OCI-LY7 (cell line): ENCODE results near the gene SYT2. TPM values are rescaled to one million over a fixed set of nuclear protein-coding genes. Genes with fewer than 3 reads are reported as not detected.
"Not testable (repeated sequence)": the region's sequence is repeated elsewhere in the genome, so short reads cannot be mapped to it uniquely, and the experiment has no call there.

Experiments used
- BruUV-seq: library from RNA; stranded (reverse); fragments of 400-500 nt; replicated peaks from 2 replicates; lab custom pipeline; 2021; lab: Mats Ljungman, UMichigan
- CTCF ChIA-PET: fragments of 300-600 bp; sonication (Branson Sonifier 250); formaldehyde crosslinking; loops from one replicate; lab custom pipeline; 2022; ENCODE audit warnings: antibody characterized with exemption; ENCODE audit not compliant: unreplicated experiment; lab: Charles Lee
- POLR2A ChIA-PET: fragments of 300-600 bp; sonication (Branson Sonifier 250); formaldehyde crosslinking; loops from one replicate; lab custom pipeline; 2022; ENCODE audit warnings: antibody characterized with exemption; lab: Charles Lee
- DNase-seq: peaks from one replicate; pipeline ENCODE4 v3.0.0-alpha.2; 2015; ENCODE audit warnings: low spot score
- H2AFZ ChIP-seq: fragments of 200-600 bp; sonication (generic), shearing (Covaris generic); 2 replicates; pipeline ENCODE4 v1.6.1; 2014; ENCODE audit warnings: mild to moderate bottlenecking, antibody characterized with exemption, low read length, moderate library complexity
- H3K27ac ChIP-seq: fragments of 200-600 bp; sonication (generic); 2 replicates; pipeline ENCODE4 v1.5.1; 2014; ENCODE audit warnings: mixed run types, low read depth, mild to moderate bottlenecking, moderate library complexity, low read length, inconsistent platforms; ENCODE audit not compliant: poor library complexity, severe bottlenecking
- H3K36me3 ChIP-seq: fragments of 200-600 bp; sonication (generic); 2 replicates; pipeline ENCODE4 v1.6.1; 2014; ENCODE audit warnings: mild to moderate bottlenecking, antibody characterized with exemption, low read length, moderate library complexity, mixed read lengths; ENCODE audit not compliant: insufficient read depth
- H3K4me1 ChIP-seq: fragments of 200-600 bp; sonication (generic); 2 replicates; pipeline ENCODE4 v1.5.1; 2014; ENCODE audit warnings: mild to moderate bottlenecking, low read length; ENCODE audit not compliant: insufficient read depth, poor library complexity, severe bottlenecking
- H3K4me2 ChIP-seq: fragments of 200-600 bp; sonication (generic); 2 replicates; pipeline ENCODE4 v1.6.1; 2014; ENCODE audit warnings: mild to moderate bottlenecking, low read length
- H3K4me3 ChIP-seq: fragments of 200-600 bp; sonication (generic); 2 replicates; pipeline ENCODE4 v1.5.1; 2014; ENCODE audit warnings: mild to moderate bottlenecking, low read depth, low read length; ENCODE audit not compliant: poor library complexity, severe bottlenecking
- H3K79me2 ChIP-seq: fragments of 200-600 bp; sonication (generic); 2 replicates; pipeline ENCODE4 v1.6.1; 2016; ENCODE audit warnings: low read depth, mild to moderate bottlenecking, low read length, moderate library complexity, mixed read lengths; ENCODE audit not compliant: insufficient read depth
- H3K9me2 ChIP-seq: fragments of 200-600 bp; sonication (generic); 2 replicates; pipeline ENCODE4 v1.6.1; 2016; ENCODE audit warnings: mild to moderate bottlenecking, low read length, mixed read lengths; ENCODE audit not compliant: insufficient read depth
- H3K9me3 ChIP-seq: fragments of 200-600 bp; sonication (generic); 2 replicates; pipeline ENCODE4 v1.6.1; 2014; ENCODE audit warnings: mild to moderate bottlenecking, mixed run types, low read length, mixed read lengths
- H4K20me1 ChIP-seq: fragments of 200-600 bp; sonication (generic); 2 replicates; pipeline ENCODE4 v1.6.1; 2014; ENCODE audit warnings: mild to moderate bottlenecking, antibody characterized with exemption, low read length, moderate library complexity, mixed read lengths; ENCODE audit not compliant: insufficient read depth
- EZH2phosphoT487 ChIP-seq: fragments of 200-600 bp; sonication (generic); IDR thresholded peaks from 2 replicates; pipeline ENCODE4 v1.6.1; 2018; ENCODE audit warnings: low read depth, borderline replicate concordance, mild to moderate bottlenecking, mixed run types, antibody characterized with exemption, low read length, moderate library complexity, mixed read lengths
- intact Hi-C: fragments of 100-400 bp; cut with micrococcal nuclease; formaldehyde crosslinking; loops from one replicate; pipeline ENCODE4 v1.10.0; 2022; ENCODE audit not compliant: unreplicated experiment
- total RNA-seq, 2 experiments: library from RNA; depleted of rRNA in 1 of 2; stranded (reverse); fragments of >200 nt in 1 of 2; shearing (Covaris generic) in 1 of 2; gene quantifications; 2 replicates each; pipeline ENCODE4 v1.2.3, GENCODE V29; 2014 to 2022
- TF ChIP-seq, protein P1 (sequence below): fragments of 200-600 bp; sonication (generic); conservative IDR thresholded peaks from 2 replicates; pipeline ENCODE4 v1.5.1; 2014; ENCODE audit warnings: mild to moderate bottlenecking, antibody characterized with exemption, low read length, moderate library complexity, mixed read lengths

Gene SYT2
- total RNA-seq, 2 experiments from 2014 or later: not detected

DNA sequence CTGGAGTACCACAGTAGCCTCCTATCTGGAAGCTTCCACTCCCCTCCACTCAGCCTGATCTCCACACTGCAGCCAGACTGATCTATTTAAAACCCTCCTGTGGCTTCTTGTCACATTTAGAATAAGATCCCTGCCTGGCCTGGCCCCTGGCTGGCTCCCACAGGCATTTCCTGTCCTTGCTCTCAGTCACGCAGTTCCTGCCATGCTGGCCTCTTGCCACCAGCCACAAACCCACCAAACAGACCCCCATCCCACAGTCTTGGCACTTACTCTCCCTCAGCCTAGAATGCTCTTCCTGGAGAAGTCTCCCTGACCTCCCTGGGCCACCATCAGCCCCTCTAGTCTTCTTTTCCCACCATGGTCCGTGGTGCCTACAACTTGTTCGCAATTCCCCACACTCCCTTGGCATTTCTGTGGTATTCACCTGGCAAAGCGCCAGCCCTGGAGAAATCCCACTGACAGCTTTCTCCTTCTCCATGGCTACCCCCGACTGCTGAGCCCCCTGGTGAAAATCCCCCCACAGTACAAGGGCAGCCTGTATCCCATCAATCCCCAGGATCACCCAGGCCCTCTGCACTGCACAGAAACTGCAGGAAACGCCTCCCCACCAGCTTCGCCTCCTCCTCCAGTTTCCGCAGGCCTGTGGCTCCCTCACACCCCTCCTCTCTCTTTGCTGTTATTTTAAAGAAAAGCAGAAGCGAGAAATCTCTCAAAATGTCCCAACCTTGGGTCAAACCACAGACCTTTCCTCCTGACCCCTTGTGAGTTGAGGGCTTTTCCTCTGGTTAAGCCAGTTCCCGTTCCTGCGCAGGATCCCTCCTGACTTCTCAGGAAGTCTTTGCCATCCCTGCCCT lies 94.5 kb downstream of the SYT2 start:
- no peaks in the 10 kb centered on the region for H3K9me2 ChIP-seq
- H4K20me1 ChIP-seq: no peaks in the 10 kb centered on the region

DNA sequence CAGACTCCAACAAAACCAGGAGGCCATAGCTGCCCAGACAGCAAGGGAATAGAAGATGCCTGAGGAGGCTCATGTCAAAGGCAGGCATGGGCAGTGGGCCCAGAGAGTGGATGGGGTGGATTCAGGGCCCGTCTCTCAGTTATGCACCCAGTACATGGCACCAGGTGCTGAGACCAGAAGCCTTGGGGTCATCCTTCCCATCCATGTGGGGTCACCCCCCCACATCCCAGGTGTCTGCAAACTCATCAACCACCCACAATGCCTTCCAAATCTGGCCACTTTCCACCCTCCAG lies 95.1 kb downstream of the SYT2 start:
- BruUV-seq, H4K20me1 ChIP-seq, H2AFZ ChIP-seq, H3K9me3 ChIP-seq, H3K36me3 ChIP-seq, DNase-seq, H3K9me2 ChIP-seq, H3K79me2 ChIP-seq, H3K4me3 ChIP-seq, H3K27ac ChIP-seq: not testable (repeated sequence)
- intact Hi-C loops: loop anchor here (5.0 to 10.0 kb wide), 3 partner anchors 273 to 430 kb away; partner anchors contain the start of genes TMEM183A and UBE2T
- POLR2A ChIA-PET: interaction anchor here (0.6 kb wide), 1 partner anchor 283 kb away, joined by 3 read pairs; no protein-coding TSS in a partner anchor
- H3K4me2 ChIP-seq: peak overlapping the region; percentile 66; the same call in 1 of the 2 replicates
- H3K4me1 ChIP-seq: peaks cover 22% of the 10 kb centered on the region
- CTCF ChIA-PET: interaction anchor here (0.6 kb wide), 1 partner anchor 1699 kb away, joined by 3 read pairs; no protein-coding TSS in a partner anchor

More for the DNA sequence above, 94.5 kb downstream of the SYT2 start:
- Histone ChIP-seq H3K36me3 (no peaks in the 10 kb centered on the region), H2AFZ (no peak overlapping the region), H3K79me2 (no peaks in the 10 kb centered on the region), H3K4me2 (peak overlapping the region; percentile 66), H3K4me1 (peaks cover 22% of the 10 kb centered on the region), H3K4me3 (peak overlapping the region; percentile 28), H3K9me3 (no peaks in the 10 kb centered on the region), H3K27ac (no peak overlapping the region)
- TF ChIP-seq EZH2phosphoT487: no peak
- TF ChIP-seq, protein P1, sequence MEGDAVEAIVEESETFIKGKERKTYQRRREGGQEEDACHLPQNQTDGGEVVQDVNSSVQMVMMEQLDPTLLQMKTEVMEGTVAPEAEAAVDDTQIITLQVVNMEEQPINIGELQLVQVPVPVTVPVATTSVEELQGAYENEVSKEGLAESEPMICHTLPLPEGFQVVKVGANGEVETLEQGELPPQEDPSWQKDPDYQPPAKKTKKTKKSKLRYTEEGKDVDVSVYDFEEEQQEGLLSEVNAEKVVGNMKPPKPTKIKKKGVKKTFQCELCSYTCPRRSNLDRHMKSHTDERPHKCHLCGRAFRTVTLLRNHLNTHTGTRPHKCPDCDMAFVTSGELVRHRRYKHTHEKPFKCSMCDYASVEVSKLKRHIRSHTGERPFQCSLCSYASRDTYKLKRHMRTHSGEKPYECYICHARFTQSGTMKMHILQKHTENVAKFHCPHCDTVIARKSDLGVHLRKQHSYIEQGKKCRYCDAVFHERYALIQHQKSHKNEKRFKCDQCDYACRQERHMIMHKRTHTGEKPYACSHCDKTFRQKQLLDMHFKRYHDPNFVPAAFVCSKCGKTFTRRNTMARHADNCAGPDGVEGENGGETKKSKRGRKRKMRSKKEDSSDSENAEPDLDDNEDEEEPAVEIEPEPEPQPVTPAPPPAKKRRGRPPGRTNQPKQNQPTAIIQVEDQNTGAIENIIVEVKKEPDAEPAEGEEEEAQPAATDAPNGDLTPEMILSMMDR: no peak
- CTCF ChIA-PET: no interaction called here
- intact Hi-C loops: loop anchor here (5.0 to 10.0 kb wide), 3 partner anchors 273 to 431 kb away; partner anchors contain the start of genes TMEM183A and UBE2T
- BruUV-seq: no TSS peak
- POLR2A ChIA-PET: no interaction called here
- peak; percentile 73 for DNase-seq

DNA sequence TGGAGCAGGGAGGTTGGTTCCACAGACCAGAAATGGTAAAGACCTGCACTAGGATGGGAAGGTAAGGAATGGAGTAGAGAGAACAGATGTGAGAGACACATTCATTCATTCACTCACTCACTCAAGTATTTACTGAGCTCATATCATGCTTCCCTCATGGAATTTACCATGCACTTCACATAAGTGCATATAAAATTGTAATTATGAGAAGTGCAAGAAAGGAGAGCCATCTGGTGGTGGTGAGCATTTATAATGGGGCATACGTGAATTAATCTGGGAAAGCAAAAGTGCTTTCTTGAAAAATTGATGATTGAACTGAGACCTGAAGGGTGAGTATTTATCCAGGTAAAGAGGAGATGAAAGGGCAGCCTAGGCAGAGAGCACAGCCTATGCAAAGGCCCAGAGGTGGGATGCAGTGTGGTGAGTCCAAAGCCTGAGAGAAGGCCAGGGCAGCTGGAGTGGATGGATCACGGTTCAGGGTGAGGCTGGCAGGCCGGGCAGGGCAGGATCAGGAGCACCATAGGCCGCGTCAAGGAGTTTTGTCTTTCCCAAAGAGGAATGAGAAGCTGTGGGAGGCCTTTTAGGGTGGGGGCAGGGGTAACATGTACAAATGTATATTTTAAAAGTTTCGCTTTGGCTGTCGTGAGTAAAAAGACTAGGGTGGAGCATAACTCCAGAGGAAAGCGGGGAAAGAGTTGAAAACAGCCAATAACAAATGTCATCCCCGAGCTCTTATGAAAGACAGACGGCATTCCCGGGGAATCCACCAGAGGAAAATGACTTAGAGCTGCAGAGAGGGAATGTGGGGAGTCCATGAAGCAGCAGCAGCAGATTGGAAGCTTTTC lies 95.7 kb downstream of the SYT2 start:
- not testable (repeated sequence) for BruUV-seq
- intact Hi-C loops: loop anchor here (5.0 to 10.0 kb wide), 3 partner anchors 272 to 430 kb away; partner anchors contain the start of genes TMEM183A and UBE2T
- CTCF ChIA-PET: interaction anchor here (0.6 to 1.4 kb wide), 2 partner anchors 15 to 1699 kb away, joined by 3 read pairs; no protein-coding TSS in a partner anchor

More for the DNA sequence above, 95.7 kb downstream of the SYT2 start:
- H3K4me3 ChIP-seq, H3K4me2 ChIP-seq, H3K79me2 ChIP-seq, DNase-seq, H3K27ac ChIP-seq, H3K36me3 ChIP-seq, H4K20me1 ChIP-seq, H2AFZ ChIP-seq, H3K9me2 ChIP-seq, H3K9me3 ChIP-seq: not testable (repeated sequence)
- TF ChIP-seq, protein P1: peak; percentile 65
- H3K4me1 ChIP-seq: peaks cover 22% of the 10 kb centered on the region
- POLR2A ChIA-PET: interaction anchor here (0.6 kb wide), 1 partner anchor 283 kb away, joined by 3 read pairs; no protein-coding TSS in a partner anchor
